GM19438 (cell line): ENCODE results near the gene NRCAM.
"Not testable (repeated sequence)": the region's sequence is repeated elsewhere in the genome, so short reads cannot be mapped to it uniquely, and the experiment has no call there.

Source experiments
- ATAC-seq: cut with Tn5 transposase; IDR thresholded peaks from one replicate; pipeline ENCODE4 v1.9.1; 2021; ENCODE audit warnings: low read depth; ENCODE audit not compliant: unreplicated experiment

Gene NRCAM

DNA sequence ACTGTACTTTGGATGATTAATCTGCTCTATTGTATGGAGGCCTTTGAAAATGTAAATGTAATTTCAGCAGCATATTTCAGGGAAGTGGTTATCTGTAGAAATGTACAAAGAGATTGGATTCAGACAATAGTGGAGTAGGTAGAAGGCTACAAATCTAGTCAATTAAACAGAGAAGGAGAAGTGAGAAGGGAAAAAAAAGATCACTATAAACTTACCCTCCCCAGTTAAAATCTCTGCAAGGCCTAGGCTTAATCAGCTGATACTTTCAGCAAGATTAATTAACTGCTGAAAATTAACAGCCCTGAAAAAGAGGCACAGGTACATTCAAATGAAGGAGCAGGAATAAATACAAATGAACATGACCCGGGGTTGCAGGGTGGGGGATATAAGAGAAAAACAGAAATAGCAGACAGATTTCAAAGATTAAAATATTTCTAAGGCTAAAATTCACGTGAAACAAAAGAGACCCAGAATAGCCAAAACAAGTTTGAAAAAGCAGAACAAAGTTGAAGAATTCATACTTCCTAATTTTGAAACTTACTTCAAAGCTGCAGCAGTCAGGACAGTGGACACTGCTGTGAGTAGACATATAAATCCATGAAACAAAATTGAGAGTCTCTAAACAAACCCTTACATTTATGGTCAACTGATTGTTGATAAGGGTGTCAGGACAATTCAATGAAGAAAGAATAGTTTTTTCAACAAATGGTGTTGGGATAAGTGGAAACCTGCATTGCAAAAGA lies 96.0 kb downstream of the NRCAM start:
- ATAC-seq, result no peak

DNA sequence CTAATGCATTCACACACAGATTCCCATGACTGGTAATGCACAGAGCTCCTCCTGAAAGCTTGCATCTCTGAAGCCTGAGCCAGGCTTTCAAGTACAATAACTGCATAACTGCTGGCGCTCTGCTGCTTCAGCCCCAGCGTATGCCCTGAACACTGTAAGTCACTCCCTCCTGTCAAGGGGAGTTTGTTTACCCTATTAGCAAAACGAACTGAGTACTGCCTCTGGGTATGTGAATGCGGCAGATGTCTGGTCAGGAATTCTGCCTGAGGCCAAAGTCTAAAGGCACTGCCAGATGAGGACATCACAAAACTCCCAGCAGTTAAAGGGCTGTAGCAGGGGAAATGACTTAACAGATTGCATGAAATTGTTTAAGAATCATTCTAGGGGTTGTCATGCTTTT lies 97.7 kb downstream of the NRCAM start:
- no peak for ATAC-seq

DNA sequence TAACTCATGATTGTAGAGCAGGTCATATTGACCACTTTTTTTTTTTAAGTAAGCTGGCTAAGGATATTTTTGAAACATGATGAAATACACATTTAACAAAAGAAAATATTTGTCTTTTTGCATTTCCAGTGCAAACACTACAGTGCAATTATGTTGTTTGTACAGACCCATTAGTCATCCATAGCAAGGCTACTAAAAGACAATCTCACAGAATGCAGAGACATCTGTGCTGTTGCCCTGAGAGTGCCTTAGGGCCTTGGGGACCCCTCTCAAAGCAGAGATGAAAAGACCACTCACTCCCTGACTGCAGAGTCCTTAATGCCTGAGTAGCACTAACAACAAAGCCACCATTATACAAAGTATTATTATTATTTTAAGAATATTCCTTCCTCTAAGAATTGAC lies 104.5 kb downstream of the NRCAM start:
- no peak for ATAC-seq

DNA sequence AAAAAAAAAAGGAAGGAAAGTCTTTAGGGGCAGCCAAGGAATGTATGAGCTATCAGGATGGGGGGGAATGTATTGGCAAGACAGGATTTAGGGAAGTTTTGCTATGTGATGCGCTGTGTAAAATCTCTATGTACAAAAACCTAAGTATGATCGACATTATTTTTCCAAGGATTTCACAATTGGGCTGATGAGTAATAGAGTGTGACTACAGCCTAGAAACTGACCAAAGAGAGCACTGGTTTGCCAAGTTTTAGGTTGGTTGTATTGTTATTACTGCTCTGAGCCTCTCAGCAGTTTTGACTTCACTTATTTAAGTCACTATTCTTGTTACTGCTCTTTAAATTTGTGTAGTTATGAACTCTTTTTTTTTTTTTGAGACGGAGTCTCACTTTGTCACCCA lies 107.3 kb downstream of the NRCAM start:
- no peak for ATAC-seq

DNA sequence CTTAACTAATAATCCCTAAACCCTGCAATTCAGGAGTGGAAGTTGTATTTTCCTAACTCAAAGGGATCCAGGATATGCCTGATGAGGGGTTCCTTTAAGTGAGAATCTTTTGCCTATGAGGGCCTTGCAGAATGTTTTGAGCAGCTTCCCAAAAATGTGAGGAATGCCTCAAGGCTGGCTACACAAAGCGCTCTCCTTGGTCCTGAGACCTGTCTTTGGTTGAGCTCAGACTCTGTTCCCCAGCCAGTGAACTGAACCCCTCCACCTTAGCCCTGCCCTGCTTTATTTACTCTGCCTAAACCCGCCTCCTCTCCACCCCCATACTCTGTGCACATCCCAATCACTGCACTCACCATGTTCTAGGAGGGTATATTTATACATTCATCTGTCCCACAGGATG lies 108.6 kb downstream of the NRCAM start:
- no peak for ATAC-seq

DNA sequence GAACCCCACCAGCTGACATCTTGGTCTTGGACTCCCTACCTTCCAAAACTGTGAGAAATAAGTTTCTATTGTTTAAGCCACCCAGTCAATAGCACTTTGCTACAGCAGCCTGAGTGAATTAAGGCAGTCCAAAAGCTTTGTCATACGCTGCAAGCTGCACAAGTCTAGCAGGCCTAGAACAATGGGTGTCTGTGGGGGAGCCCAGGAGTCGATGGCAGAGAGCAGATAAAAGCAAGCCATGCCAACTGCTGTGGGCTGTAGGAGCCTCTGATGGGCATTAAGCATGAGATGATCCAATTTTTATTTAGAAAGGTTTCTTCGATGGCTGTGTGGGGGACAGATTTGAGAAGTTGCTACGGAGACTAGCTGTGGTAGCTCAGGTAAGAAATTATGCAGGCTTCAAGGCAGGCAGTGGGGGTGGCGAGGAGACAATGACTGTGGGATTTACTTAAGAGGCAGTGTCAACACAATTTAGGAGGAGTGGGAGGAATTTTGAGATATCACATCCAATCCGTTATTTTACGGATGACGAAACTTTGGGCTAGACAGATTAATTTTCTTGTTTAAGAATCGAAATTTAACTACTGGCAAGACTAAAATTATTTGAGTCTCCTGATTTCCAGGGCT lies 110.4 kb downstream of the NRCAM start:
- ATAC-seq, result no peak

DNA sequence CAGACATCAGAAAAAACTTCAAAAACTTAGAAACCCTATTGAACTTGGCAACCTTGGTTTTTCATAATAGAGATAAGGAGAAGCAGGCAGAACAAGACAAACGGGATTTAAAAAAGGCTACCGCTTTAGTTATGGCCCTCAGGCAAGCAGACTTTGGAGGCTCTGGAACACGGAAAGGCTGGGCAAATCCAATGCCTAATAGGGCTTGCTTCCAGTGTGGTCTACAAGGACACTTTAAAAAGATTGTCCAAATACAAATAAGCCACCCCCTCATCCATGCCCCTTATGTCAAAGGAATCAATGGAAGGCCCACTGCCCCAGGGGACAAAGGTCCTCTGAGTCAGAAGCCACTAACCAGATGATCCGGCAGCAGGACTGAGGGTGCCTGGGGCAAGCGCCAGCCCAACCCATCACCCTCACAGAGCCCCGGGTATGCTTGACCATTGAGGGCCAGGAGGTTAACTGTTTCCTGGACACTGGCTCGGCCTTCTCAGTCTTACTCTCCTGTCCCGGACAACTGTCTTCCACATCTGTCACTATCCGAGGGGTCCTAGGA lies 115.3 kb downstream of the NRCAM start:
- ATAC-seq, result no peak

DNA sequence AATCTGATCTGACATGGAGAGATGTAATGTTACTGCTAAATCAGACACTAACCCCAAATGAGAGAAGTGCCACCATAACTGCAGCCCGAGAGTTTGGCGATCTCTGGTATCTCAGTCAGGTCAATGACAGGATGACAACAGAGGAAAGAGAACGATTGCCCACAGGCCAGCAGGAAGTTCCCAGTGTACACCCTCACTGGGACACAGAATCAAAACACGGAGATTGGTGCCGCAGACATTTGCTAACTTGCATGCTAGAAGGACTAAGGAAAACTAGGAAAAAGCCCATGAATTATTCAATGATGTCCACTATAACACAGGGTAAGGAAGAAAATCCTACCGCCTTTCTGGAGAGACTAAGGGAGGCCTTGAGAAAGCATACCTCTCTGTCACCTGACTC lies 115.8 kb downstream of the NRCAM start:
- not testable (repeated sequence) for ATAC-seq

DNA sequence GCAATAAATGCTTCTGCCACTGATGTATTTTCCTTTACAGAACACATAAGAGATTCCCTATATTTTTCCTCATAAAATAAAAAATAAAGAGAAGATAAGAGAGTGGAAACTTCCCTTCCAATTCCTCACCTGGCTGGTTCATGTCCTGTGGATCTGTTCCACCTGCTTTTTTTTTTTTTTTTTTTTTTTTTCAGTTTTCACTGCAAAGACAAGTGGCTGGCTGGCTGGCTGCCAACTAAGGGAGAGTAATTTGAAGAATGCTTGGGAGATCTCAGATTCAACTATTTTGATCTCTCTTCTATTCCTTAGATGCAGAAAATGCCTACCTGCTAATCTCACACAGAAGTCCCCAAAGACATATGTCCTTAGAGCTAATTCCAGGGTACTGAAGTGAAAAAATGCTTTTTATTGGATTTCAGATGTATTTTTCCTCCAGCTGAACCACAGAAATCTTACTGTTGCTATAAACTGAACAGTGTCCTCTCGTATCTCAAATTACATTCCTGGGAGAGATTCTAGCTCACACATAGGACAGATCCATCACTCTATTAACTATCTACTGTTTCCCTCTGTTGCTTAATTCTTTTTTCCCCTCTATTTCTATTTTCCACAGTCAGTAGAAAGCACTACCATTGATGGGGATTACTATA lies 120.8 kb downstream of the NRCAM start:
- ATAC-seq, result no peak

DNA sequence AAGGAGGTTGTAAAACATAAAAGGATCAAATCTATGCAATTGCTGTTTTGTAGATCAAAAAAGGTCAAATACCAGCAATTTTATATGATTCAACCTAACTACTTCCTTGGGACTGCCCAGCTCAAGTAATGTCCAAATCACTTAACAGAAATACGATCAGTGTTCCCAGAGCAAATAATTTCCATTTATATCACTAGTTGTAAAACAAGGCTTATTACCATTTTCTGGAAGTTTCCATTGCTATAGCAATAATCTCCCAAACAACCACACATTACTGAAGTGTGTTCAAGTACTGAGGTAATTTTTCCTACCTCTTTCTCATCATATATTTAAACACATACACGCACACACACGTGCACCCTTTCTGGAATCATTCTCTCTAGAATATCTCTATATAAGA lies 123.3 kb downstream of the NRCAM start:
- ATAC-seq, result no peak

DNA sequence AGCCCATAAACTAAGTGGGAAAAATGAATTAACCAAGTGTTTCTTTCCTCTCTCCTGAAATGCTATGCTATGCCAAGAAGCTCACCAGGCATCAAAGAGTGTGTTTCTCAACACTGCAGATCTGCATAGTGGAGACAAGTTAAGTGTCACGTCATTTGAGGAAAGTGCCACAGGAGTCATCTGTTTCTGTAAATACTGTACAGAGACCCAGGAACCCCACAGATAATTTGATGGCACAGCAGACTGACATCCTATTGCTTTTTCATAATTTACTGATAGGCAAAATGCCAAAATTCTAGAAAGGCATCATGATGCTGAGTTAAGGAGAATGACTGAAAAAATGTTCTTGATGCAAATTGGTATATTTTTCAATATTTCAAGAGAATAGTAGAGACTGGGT lies 124.3 kb downstream of the NRCAM start:
- no peak for ATAC-seq

DNA sequence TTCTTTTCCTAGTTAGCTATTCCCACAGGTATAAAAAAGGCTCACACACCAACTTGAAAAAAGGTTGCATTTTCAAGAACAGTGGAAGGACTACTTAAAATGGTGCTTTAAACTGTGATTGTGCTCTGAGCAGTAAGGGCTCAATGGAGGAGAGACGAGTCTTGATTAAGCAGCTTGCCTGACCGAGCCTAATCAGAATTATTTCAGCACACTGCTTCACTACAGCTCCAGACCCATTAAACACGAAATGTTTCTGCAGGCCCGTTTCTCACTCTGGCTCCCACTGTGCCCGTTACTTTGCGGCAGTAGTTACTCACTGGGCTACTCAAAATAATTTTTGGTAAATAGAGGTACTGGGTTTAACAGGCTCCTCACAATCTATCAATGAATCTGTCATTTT lies 126.0 kb downstream of the NRCAM start:
- ATAC-seq, result no peak

DNA sequence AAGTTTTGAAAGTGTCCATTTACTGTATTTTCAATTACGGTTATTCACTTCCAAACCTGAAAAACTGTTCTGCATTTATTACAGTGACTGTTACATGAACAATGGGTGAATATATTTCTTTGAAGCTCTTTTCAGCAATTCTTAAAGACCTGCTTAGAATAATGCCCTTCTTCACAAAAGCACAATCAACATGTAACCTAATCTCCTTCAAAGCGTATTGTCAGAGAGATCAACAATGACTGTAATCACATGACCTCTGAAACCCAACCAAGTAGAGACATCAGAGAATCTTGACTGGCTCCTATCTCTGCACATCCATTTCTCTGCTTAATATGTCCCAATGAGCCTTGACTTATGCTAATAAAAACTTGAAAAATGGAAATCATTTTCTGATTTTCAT lies 126.7 kb downstream of the NRCAM start:
- ATAC-seq, result no peak

DNA sequence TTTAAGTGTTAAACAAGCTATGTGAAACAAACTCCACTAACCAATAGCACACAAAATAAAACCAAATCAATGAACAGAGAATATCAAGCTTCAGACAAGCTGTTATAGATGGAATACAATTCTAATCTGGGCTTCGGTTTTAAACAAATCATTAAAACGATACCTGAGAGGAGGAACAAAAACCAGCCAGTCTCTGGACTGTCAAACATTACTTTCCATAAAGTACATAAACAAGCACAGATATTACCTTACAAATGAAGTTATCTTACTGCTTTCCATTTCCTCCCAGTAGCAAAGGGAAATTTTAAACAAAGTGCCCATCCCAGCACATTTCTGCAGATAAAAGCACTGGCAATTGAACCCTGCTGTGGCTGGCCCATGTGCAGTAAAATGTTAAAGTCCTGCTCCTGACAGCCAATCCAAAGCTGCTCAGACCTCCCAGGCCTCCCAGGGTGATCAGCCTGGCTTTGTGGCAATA lies 128.0 kb downstream of the NRCAM start:
- peak; percentile 72 for ATAC-seq

DNA sequence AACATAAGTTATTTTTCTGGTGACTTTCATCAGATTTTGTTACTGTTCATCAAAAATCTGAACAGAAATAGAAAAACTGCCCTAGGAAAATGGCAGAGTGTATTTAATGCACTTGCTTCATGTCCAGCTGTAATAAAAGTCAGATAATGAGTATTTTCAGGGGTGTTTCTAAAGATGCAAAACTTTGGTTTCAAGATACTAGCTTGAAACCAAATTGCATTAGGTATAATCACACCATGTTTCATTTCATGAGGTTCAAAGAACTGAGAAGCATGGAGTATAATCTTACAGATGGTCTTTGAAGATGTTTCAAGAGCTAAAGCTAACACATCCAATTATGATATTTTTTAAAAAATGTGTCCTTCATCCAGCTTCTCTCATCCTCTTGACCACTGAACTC lies 128.9 kb downstream of the NRCAM start:
- ATAC-seq, result no peak

DNA sequence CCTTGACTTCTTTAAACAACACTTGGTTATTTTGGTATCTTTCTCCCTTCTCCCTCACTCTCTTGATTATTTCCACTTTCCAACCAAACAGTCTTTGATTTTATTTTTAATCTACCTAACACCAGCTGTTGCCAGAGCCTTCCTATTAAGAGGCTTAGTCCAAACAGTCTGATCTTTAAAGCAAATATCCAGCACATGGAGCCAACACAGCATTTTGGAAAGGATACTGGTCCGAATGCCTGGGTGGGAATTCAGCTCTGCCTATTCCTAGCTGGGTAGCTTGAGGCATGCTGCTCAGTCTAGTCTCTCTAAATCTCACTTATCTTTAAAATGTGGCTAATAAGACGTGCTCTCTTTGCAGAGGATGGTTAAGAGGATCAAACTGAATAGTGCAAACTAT lies 129.3 kb downstream of the NRCAM start:
- no peak for ATAC-seq

DNA sequence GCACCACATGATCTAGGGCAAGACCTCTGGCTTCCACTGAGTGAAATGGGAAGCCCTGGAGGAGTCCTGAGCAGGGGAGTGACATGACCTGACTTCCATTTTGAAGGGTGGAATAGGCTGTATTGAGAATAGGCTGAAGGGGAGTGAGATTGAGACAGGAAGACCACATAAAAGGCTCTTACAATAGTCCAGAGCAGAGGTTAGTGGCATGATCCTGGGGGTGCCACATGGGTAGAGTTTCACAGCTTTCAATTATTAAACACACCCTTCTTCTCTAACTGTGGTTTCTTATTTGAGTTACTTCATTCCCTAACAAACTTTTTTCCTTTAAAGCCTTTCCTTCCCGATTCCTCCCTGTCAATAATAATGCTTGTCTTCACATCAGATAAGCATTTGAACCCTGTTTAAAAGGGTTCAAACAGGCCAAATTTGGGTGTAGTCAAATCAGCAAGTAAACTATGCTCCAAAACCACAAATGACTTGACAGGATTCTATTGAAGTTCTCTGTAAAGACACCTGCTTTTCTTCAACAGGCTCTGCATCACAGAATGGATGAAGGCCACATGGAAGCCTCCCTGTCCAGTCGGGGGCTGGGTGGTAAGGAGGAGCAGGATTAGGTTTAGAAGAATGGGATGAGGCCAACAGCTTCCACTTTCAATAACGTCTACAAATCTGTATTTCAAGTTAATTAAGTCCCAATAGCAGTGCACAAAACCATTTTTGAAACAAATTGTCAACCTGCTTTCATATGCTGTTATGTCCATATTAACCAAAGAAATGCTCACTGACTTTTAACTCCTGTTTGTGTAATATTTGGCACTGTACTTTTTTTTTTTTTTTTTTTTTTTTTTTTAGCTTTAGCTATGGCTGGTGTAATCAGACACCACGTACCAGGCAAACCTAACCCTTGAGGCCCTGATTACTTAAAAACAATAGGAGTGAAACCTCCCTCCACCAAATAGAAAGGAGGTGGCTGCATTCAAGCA lies 131.9 kb downstream of the NRCAM start:
- no peak for ATAC-seq

DNA sequence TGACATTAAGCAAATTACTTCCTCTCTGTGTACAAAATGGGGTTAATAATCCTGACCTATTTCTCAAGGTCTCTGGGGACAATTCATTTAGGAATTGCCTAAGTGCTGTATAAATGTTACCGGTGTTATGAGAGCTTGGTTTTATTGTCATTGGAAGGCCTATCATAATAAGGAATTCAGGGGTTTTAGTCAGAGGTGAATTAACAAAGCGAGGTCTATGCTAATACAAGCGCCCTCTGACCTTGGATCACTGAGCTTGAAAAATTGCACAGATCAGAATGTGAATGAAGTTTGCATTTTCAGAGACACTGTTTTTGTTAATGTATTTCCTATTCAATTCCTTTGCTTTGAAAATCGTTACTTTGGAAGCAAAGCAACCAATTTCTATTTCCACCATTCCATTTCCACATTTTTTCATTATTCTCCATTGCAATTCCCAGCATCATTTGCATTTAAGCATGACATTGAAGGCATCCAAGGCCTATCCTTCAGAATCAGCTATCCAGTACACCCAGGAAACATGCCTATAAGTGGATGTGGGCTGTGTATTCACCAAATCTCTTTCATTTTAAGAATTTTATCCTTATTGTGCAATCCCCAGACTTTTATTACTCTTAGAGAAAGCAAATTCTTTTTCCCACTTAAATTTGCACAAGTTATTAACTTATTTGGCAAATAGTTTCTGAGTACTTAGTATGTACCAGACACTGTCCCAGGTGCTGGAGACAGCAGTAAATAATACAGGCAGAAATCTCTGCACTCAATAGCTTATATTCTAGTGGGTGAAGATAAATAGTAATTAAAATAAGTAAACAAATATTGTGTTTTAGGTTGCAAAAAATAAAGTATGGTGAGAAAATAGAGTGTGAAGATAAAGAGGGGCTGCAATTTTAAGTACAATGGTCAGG lies 133.1 kb downstream of the NRCAM start:
- no peak for ATAC-seq

DNA sequence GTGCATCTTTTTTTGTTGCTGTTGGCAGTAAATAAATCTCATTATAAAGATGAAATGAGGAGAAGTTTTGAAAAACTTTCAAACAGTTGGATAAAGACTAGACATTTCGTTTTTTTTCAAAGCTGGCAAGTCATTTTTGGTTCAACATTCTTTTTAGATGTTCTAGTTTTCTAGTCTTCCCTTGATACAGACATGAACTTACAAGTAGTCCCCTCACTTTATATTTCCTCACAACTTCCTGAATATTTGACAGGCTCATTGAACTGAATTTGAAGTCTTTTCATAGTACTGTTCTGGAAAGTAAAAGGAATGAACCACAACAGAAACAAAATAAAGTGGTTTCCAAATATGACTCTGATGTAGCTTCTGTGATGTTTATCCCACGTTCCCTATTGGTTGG lies 134.2 kb downstream of the NRCAM start:
- ATAC-seq, result no peak
